HepG2 (cell line): ENCODE results near the gene PMM2. TPM values are rescaled to one million over a fixed set of nuclear protein-coding genes. Genes with fewer than 3 reads are reported as not detected.

Source experiments
- AFF4 ChIP-seq: sonication (generic); formaldehyde crosslinking; IDR thresholded peaks from 2 replicates; pipeline ENCODE4 v1.4.0; 2020; ENCODE audit warnings: missing genetic modification reagents
- CAMTA2 ChIP-seq: sonication (generic); formaldehyde crosslinking; IDR thresholded peaks from 2 replicates; pipeline ENCODE4 v1.4.0; 2020; ENCODE audit warnings: mild to moderate bottlenecking, missing genetic modification reagents, borderline replicate concordance
- DNMT3B ChIP-seq: conservative IDR thresholded peaks from 2 replicates; pipeline ENCODE4 v1.6.1; 2016; ENCODE audit warnings: missing biosample characterization, control low read depth
- HNF4A ChIP-seq: sonication (generic); formaldehyde crosslinking; IDR thresholded peaks from 2 replicates; pipeline ENCODE4 v1.4.0; 2020; ENCODE audit warnings: missing genetic modification reagents
- KDM6A ChIP-seq: IDR thresholded peaks from 2 replicates; pipeline ENCODE4 v1.6.1; 2016; ENCODE audit warnings: low read depth
- KLF9 ChIP-seq: IDR thresholded peaks from 2 replicates; pipeline ENCODE4 v1.6.1; 2016; ENCODE audit warnings: low read depth
- MLXIP ChIP-seq: sonication (generic); formaldehyde crosslinking; IDR thresholded peaks from 2 replicates; pipeline ENCODE4 v1.9.0; 2021; ENCODE audit warnings: missing genetic modification reagents, borderline replicate concordance
- MXD1 ChIP-seq: sonication (generic); formaldehyde crosslinking; IDR thresholded peaks from 2 replicates; pipeline ENCODE4 v1.4.0; 2020; ENCODE audit warnings: mild to moderate bottlenecking, missing genetic modification reagents
- NFYB ChIP-seq: sonication (generic); formaldehyde crosslinking; IDR thresholded peaks from 2 replicates; pipeline ENCODE4 v1.4.0; 2020; ENCODE audit warnings: missing genetic modification reagents
- NR2F1 ChIP-seq, 2 experiments: fragments of 450-650 bp in 1 of 2; formaldehyde crosslinking in 1 of 2; IDR thresholded peaks; 2 replicates each; pipeline versions ENCODE4 v1.5.0 to v1.6.1; 2016 to 2020; ENCODE audit warnings: mild to moderate bottlenecking in 1 of 2, missing compliant biosample characterization in 1 of 2, missing genetic modification reagents in 1 of 2, moderate library complexity in 1 of 2
- PAF1 ChIP-seq: IDR thresholded peaks from 2 replicates; pipeline ENCODE4 v1.6.1; 2016; ENCODE audit warnings: missing genetic modification reagents, missing compliant biosample characterization
- RFX5 ChIP-seq: IDR thresholded peaks from 2 replicates; pipeline ENCODE4 v1.6.1; 2011; ENCODE audit warnings: low read depth, low read length, improper control_type of control experiment
- SP2 ChIP-seq: sonication (generic); formaldehyde crosslinking; IDR thresholded peaks from 2 replicates; pipeline ENCODE4 v1.5.1; 2020; ENCODE audit warnings: mild to moderate bottlenecking, missing genetic modification reagents
- TOE1 ChIP-seq: sonication (generic); formaldehyde crosslinking; IDR thresholded peaks from 2 replicates; pipeline ENCODE4 v1.4.0; 2020; ENCODE audit warnings: mild to moderate bottlenecking, missing genetic modification reagents
- ZBTB7B ChIP-seq: sonication (generic); formaldehyde crosslinking; IDR thresholded peaks from 2 replicates; pipeline ENCODE4 v1.4.0; 2020; ENCODE audit warnings: missing genetic modification reagents
- ZNF124 ChIP-seq: sonication (generic); formaldehyde crosslinking; IDR thresholded peaks from 2 replicates; pipeline ENCODE4 v1.4.0; 2020; ENCODE audit warnings: missing genetic modification reagents
- ZNF557 ChIP-seq: sonication (generic); formaldehyde crosslinking; IDR thresholded peaks from 2 replicates; pipeline ENCODE4 v1.4.0; 2020; ENCODE audit warnings: missing genetic modification reagents
- ZNF772 ChIP-seq: sonication (generic); formaldehyde crosslinking; IDR thresholded peaks from 2 replicates; pipeline ENCODE4 v1.5.0; 2020; ENCODE audit warnings: mild to moderate bottlenecking, missing genetic modification reagents
- ZNF782 ChIP-seq: sonication (generic); formaldehyde crosslinking; IDR thresholded peaks from 2 replicates; pipeline ENCODE4 v1.4.0; 2020; ENCODE audit warnings: missing genetic modification reagents, mild to moderate bottlenecking, borderline replicate concordance
- polyA plus RNA-seq, 8 experiments: library from polyadenylated mRNA; depleted of rRNA in 3 of 8; stranded (reverse) in 7 of 8; unstranded in 1 of 8; fragments of >200 nt; fragmentation: Illumina TruSeq in 4 of 8; extraction: Trizol in 4 of 8; gene quantifications; 2 replicates each; pipeline versions ENCODE4 v1.2.1 to v1.2.3, GENCODE V29; 2011 to 2016; ENCODE audit warnings: low read depth in 4 of 8, missing spikeins in 1 of 8, mixed read lengths in 1 of 8; ENCODE audit not compliant: insufficient read depth in 1 of 8
- total RNA-seq, 5 experiments: library from RNA; depleted of rRNA; stranded (reverse); fragments of >200 nt; fragmentation: Illumina TruSeq; extraction: Trizol; gene quantifications; 2 replicates each; pipeline ENCODE4 v1.2.3, GENCODE V29; 2016; ENCODE audit warnings: low read depth in 1 of 5
- TF ChIP-seq, protein P1 (sequence below): sonication (generic); formaldehyde crosslinking; IDR thresholded peaks from 2 replicates; pipeline ENCODE4 v1.5.1; 2020; ENCODE audit warnings: mild to moderate bottlenecking, missing genetic modification reagents, borderline replicate concordance
- TF ChIP-seq, protein P2 (sequence below): sonication (generic); formaldehyde crosslinking; IDR thresholded peaks from 2 replicates; pipeline ENCODE4 v1.8.1; 2023; ENCODE audit warnings: missing genetic modification reagents, mild to moderate bottlenecking, borderline replicate concordance

PMM2 gene
- total and polyA plus RNA-seq, 2 of the 13 experiments (the other 11 are each of a cell fraction or from before 2014, with no cell fraction given) = 52.2 to 93.7 TPM

DNA sequence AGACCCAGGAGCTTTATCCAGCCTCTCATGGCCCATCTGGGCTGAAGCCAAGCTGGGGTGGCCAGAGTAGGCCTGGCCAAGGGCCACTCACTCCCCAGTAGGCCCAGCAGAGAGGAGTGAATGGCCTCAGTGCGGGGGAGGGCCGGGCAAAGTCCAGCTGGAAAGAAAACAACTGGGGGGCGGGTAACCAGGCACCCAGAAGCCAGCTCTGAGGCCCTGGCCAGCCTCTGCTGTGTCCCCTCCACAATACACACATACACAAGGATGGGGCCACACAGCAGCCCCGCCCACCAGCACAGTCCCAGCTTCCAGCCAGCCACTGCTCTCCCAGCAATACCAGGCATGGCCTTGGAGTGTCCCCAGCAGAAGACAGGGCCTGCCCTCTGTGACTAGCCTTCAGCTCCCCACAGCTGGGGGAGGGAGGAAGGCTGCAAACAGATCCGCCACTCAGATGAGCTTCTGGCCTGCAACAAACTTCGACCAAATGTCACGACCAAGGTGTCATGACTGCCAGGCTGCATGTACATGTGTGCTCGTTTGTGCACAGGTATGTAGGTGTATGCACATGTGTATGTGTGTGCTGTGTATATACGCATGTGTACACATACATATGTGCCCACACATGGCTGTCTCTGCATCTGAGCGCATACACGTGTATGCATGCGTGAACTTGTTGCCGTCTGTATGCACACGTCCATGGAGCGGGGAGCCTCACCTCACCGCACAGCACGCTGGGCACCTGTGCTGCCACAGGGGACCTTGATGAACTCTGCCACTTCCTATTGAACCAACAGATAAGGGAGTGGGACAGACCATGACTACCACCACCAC lies 66.2 kb downstream of the PMM2 start (continued):
- peak; percentile 88; the same call in 1 of the 2 replicates for TF ChIP-seq MXD1 (CRISPR knock-in tag)
- no peak; the same call in 1 of the 2 replicates for TF ChIP-seq DNMT3B
- peak; percentile 28; the same call in 1 of the 2 replicates for TF ChIP-seq CAMTA2 (CRISPR knock-in tag)
- peak; percentile 97 for TF ChIP-seq ZNF124
- peak; percentile 85 for TF ChIP-seq TOE1 (CRISPR knock-in tag)
- TF ChIP-seq ZNF557 (CRISPR knock-in tag) = peak; percentile 96
- TF ChIP-seq, protein P1, sequence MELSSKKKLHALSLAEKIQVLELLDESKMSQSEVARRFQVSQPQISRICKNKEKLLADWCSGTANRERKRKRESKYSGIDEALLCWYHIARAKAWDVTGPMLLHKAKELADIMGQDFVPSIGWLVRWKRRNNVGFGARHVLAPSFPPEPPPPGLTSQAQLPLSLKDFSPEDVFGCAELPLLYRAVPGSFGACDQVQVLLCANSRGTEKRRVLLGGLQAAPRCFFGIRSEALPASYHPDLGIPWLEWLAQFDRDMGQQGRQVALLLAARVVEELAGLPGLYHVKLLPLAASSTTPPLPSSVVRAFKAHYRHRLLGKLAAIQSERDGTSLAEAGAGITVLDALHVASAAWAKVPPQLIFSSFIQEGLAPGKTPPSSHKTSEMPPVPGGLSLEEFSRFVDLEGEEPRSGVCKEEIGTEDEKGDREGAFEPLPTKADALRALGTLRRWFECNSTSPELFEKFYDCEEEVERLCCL (CRISPR knock-in tag) = peak; percentile 79; the same call in 1 of the 2 replicates
- TF ChIP-seq PAF1 (CRISPR knock-in tag) = peak; percentile 93; the same call in 1 of the 2 replicates
- TF ChIP-seq KDM6A (CRISPR knock-in tag) = peak; percentile 99
- no peak for TF ChIP-seq AFF4
- peak; percentile 99 for TF ChIP-seq KLF9
- TF ChIP-seq RFX5 = 0 out of 2 replicates have a peak, but pooled peaks have one; percentile 21
- TF ChIP-seq ZNF782 (CRISPR knock-in tag) = peak; percentile 86
- peak; percentile 99 for TF ChIP-seq HNF4A
- peak; percentile 99 for TF ChIP-seq ZBTB7B (CRISPR knock-in tag)
- TF ChIP-seq, protein P2, sequence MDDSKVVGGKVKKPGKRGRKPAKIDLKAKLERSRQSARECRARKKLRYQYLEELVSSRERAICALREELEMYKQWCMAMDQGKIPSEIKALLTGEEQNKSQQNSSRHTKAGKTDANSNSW (CRISPR knock-in tag) = no peak
- TF ChIP-seq NR2F1 (CRISPR knock-in tag; IDR thresholded peaks at IDR 0.05) = peak; percentile 68 to 70; a peak in 3 of 4 replicates
- TF ChIP-seq MLXIP = peak; percentile 92
- TF ChIP-seq NFYB (CRISPR knock-in tag) = peak; percentile 65
- TF ChIP-seq ZNF772 = peak; percentile 100
- TF ChIP-seq SP2 (CRISPR knock-in tag) = no peak; the same call in 1 of the 2 replicates
